IgD-negative memory B cell (primary cell): ENCODE measurements around the gene RNF145. TPM values are rescaled to one million over a fixed set of nuclear protein-coding genes. Genes with fewer than 3 reads are reported as not detected.

Experiments used
- H3K27ac Mint-ChIP-seq, 3 donors: one replicate each; pipeline ENCODE4 v1.8.0; 2020 to 2022; ENCODE audit warnings: mild to moderate bottlenecking in 3 of 3, mixed read lengths in 3 of 3, moderate library complexity in 1 of 3
- H3K27me3 Mint-ChIP-seq: one replicate; pipeline ENCODE4 v1.8.0; 2021; ENCODE audit warnings: mixed read lengths
- H3K36me3 Mint-ChIP-seq: one replicate; pipeline ENCODE4 v1.8.0; 2020; ENCODE audit warnings: mild to moderate bottlenecking, mixed read lengths
- H3K4me1 Mint-ChIP-seq, 3 donors: one replicate each; pipeline ENCODE4 v1.8.0; 2020 to 2022; ENCODE audit warnings: mixed read lengths in 3 of 3, mild to moderate bottlenecking in 1 of 3
- H3K4me3 Mint-ChIP-seq, 4 donors: one replicate each; pipeline ENCODE4 v1.8.0; 2020 to 2022; ENCODE audit warnings: mild to moderate bottlenecking in 4 of 4, mixed read lengths in 4 of 4, moderate library complexity in 3 of 4
- H3K9me3 Mint-ChIP-seq, 3 donors: one replicate each; pipeline ENCODE4 v1.8.0; 2020 to 2021; ENCODE audit warnings: mixed read lengths in 3 of 3, mild to moderate bottlenecking in 1 of 3
- polyA plus RNA-seq: library from polyadenylated mRNA; unstranded; fragments of 300-500 nt; fragmentation: Illumina TruSeq; gene quantifications from one replicate; pipeline ENCODE4 v1.2.3, GENCODE V29; 2021

Gene RNF145
- polyA plus RNA-seq, 1 donor from 2014 or later, result 15.6 TPM

GRCh38 chr5:159210210-159210661, 883 bp upstream of the RNF145 start:
- H3K4me3 Mint-ChIP-seq, result peak overlapping the region; percentile 88 to 97 (median 93)
- H3K4me1 Mint-ChIP-seq, result peaks cover 29 to 32% (median 30%) of the 10 kb centered on the region in 3 donors
- no peaks in the 10 kb centered on the region for H3K9me3 Mint-ChIP-seq
- H3K36me3 Mint-ChIP-seq, result no peaks in the 10 kb centered on the region
- no peaks in the 10 kb centered on the region for H3K27me3 Mint-ChIP-seq
- H3K27ac Mint-ChIP-seq, result peak overlapping the region; percentile 80 to 96 (median 84)

GRCh38 chr5:159208514-159209437, 577 bp downstream of the RNF145 start:
- Mint-ChIP-seq H3K9me3 (no peaks in the 10 kb centered on the region), H3K36me3 (no peaks in the 10 kb centered on the region), H3K4me3 (peak overlapping the region; percentile 91 to 99 (median 95)), H3K4me1 (peaks cover 30 to 41% (median 33%) of the 10 kb centered on the region in 3 donors), H3K27me3 (no peaks in the 10 kb centered on the region), H3K27ac (peak overlapping the region; percentile 91 to 97 (median 95))

GRCh38 chr5:159207686-159208513, 1.5 kb downstream of the RNF145 start:
- no peaks in the 10 kb centered on the region for H3K36me3 Mint-ChIP-seq
- H3K27me3 Mint-ChIP-seq, result no peaks in the 10 kb centered on the region
- H3K4me3 Mint-ChIP-seq, result peak overlapping the region; percentile 91 to 99 (median 95)
- H3K27ac Mint-ChIP-seq, result peak overlapping the region; percentile 91 to 97 (median 95)
- peaks cover 34 to 47% (median 38%) of the 10 kb centered on the region in 3 donors for H3K4me1 Mint-ChIP-seq
- H3K9me3 Mint-ChIP-seq, result no peaks in the 10 kb centered on the region

- H3K27ac Mint-ChIP-seq, result peak overlapping the region; percentile 91 to 97 (median 95)
- peaks cover 3% of the 10 kb centered on the region for H3K36me3 Mint-ChIP-seq
- H3K9me3 Mint-ChIP-seq, result no peaks in the 10 kb centered on the region
- peak overlapping the region; percentile 91 to 99 (median 95) for H3K4me3 Mint-ChIP-seq
- H3K4me1 Mint-ChIP-seq, result peaks cover 34 to 50% (median 42%) of the 10 kb centered on the region in 3 donors
- no peaks in the 10 kb centered on the region for H3K27me3 Mint-ChIP-seq
Measured at GRCh38 chr5:159207222-159207685, 2.1 kb downstream of the RNF145 start.

GRCh38 chr5:159206818-159207217, 2.5 kb downstream of the RNF145 start:
- no peaks in the 10 kb centered on the region for H3K27me3 Mint-ChIP-seq
- peaks cover 3% of the 10 kb centered on the region for H3K36me3 Mint-ChIP-seq
- H3K27ac Mint-ChIP-seq, result peak overlapping the region; percentile 91 to 97 (median 95)
- peak overlapping the region; percentile 91 to 99 (median 95) for H3K4me3 Mint-ChIP-seq
- H3K9me3 Mint-ChIP-seq, result no peaks in the 10 kb centered on the region
- peaks cover 34 to 50% (median 42%) of the 10 kb centered on the region in 3 donors for H3K4me1 Mint-ChIP-seq

GRCh38 chr5:159206368-159206767, 3.0 kb downstream of the RNF145 start:
- Mint-ChIP-seq H3K4me1 (peaks cover 34 to 50% (median 42%) of the 10 kb centered on the region in 3 donors), H3K36me3 (peaks cover 3% of the 10 kb centered on the region), H3K4me3 (peak overlapping the region; percentile 91 to 99 (median 95)), H3K27me3 (no peaks in the 10 kb centered on the region), H3K27ac (peak overlapping the region; percentile 91 to 97 (median 95)), H3K9me3 (no peaks in the 10 kb centered on the region)

GRCh38 chr5:159203351-159203750, 6.0 kb downstream of the RNF145 start:
- Mint-ChIP-seq H3K36me3 (peaks cover 3% of the 10 kb centered on the region), H3K9me3 (no peaks in the 10 kb centered on the region), H3K27me3 (peaks cover 1% of the 10 kb centered on the region), H3K27ac (no peak overlapping the region), H3K4me3 (no peak overlapping the region), H3K4me1 (peaks cover 48 to 61% (median 49%) of the 10 kb centered on the region in 3 donors)

- H3K36me3 Mint-ChIP-seq, result peaks cover 3% of the 10 kb centered on the region
- no peak overlapping the region for H3K27ac Mint-ChIP-seq
- H3K4me3 Mint-ChIP-seq, result no peak overlapping the region
- peaks cover 44 to 60% (median 51%) of the 10 kb centered on the region in 3 donors for H3K4me1 Mint-ChIP-seq
- H3K27me3 Mint-ChIP-seq, result peaks cover 1% of the 10 kb centered on the region
- no peaks in the 10 kb centered on the region for H3K9me3 Mint-ChIP-seq
Measured at GRCh38 chr5:159202151-159202550, 7.2 kb downstream of the RNF145 start.

GRCh38 chr5:159199780-159200179, 9.6 kb downstream of the RNF145 start:
- Mint-ChIP-seq H3K4me3 (peak overlapping the region in 2 of 4 donors; percentile 30 to 77), H3K27me3 (peaks cover 1% of the 10 kb centered on the region), H3K9me3 (no peaks in the 10 kb centered on the region), H3K36me3 (peaks cover 11% of the 10 kb centered on the region), H3K4me1 (peaks cover 41 to 47% (median 44%) of the 10 kb centered on the region in 3 donors), H3K27ac (peak overlapping the region; percentile 4 to 79 (median 19))

- peaks cover 1% of the 10 kb centered on the region for H3K27me3 Mint-ChIP-seq
- no peaks in the 10 kb centered on the region for H3K9me3 Mint-ChIP-seq
- H3K27ac Mint-ChIP-seq, result peak overlapping the region; percentile 4 to 79 (median 19)
- H3K4me1 Mint-ChIP-seq, result peaks cover 39 to 44% (median 43%) of the 10 kb centered on the region in 3 donors
- peaks cover 11% of the 10 kb centered on the region for H3K36me3 Mint-ChIP-seq
- peak overlapping the region in 1 of 4 donors; percentile 77 for H3K4me3 Mint-ChIP-seq
Measured at GRCh38 chr5:159199225-159199624, 10.1 kb downstream of the RNF145 start.

- peaks cover 1% of the 10 kb centered on the region for H3K27me3 Mint-ChIP-seq
- H3K4me3 Mint-ChIP-seq, result peak overlapping the region in 2 of 4 donors; percentile 19 to 59
- H3K36me3 Mint-ChIP-seq, result peaks cover 11% of the 10 kb centered on the region
Measured at GRCh38 chr5:159198063-159199036, 11.0 kb downstream of the RNF145 start.

GRCh38 chr5:159195775-159196174, 13.6 kb downstream of the RNF145 start:
- H3K4me3 Mint-ChIP-seq, result no peak overlapping the region
- H3K27me3 Mint-ChIP-seq, result peaks cover 1% of the 10 kb centered on the region
- no peaks in the 10 kb centered on the region for H3K9me3 Mint-ChIP-seq
- H3K36me3 Mint-ChIP-seq, result peaks cover 8% of the 10 kb centered on the region
- H3K27ac Mint-ChIP-seq, result no peak overlapping the region
- peaks cover 35 to 43% (median 35%) of the 10 kb centered on the region in 3 donors for H3K4me1 Mint-ChIP-seq

More at GRCh38 chr5:159198063-159199036, 11.0 kb downstream of the RNF145 start:
- Mint-ChIP-seq H3K4me1 (peaks cover 38 to 44% (median 39%) of the 10 kb centered on the region in 3 donors), H3K27ac (peak overlapping the region; percentile 3 to 79 (median 5)), H3K9me3 (no peaks in the 10 kb centered on the region)

- no peaks in the 10 kb centered on the region for H3K9me3 Mint-ChIP-seq
- H3K27ac Mint-ChIP-seq, result no peak overlapping the region
- H3K4me1 Mint-ChIP-seq, result peaks cover 14 to 19% (median 18%) of the 10 kb centered on the region in 3 donors
- H3K36me3 Mint-ChIP-seq, result peaks cover under 1% of the 10 kb centered on the region
- H3K27me3 Mint-ChIP-seq, result no peaks in the 10 kb centered on the region
- H3K4me3 Mint-ChIP-seq, result no peak overlapping the region
Measured at GRCh38 chr5:159190170-159190569, 19.2 kb downstream of the RNF145 start.
